Measurements from ENCODE around the gene BPIFB6.

The BPIFB6 gene, protein sequence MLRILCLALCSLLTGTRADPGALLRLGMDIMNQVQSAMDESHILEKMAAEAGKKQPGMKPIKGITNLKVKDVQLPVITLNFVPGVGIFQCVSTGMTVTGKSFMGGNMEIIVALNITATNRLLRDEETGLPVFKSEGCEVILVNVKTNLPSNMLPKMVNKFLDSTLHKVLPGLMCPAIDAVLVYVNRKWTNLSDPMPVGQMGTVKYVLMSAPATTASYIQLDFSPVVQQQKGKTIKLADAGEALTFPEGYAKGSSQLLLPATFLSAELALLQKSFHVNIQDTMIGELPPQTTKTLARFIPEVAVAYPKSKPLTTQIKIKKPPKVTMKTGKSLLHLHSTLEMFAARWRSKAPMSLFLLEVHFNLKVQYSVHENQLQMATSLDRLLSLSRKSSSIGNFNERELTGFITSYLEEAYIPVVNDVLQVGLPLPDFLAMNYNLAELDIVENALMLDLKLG

DNA sequence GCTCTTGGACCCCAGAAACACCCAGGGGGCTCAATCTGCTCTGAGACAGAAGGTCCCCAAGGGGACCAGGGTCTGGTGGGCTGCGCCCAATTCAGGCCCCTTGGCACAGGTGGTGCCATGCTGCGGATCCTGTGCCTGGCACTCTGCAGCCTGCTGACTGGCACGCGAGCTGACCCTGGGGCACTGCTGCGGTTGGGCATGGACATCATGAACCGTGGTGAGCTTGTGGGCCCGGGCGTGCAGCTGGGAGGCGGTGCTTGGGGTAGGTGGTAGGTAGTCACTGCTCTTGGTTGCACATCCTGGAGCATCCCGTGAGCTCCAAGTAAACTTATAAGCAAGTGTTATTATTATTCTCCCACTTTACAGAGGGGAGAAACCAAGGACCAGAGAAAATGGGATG lies at the start of gene BPIFB6:
Gene BPIFB6 (plus strand): TSS at position 118 of the 400 bp plus-strand sequence. CDS start 0 bp downstream, at position 118.
- H3K4me3 ChIP-seq (ENCODE audit: low read depth, low read length), result no peak within 1 kb of the TSS

DNA sequence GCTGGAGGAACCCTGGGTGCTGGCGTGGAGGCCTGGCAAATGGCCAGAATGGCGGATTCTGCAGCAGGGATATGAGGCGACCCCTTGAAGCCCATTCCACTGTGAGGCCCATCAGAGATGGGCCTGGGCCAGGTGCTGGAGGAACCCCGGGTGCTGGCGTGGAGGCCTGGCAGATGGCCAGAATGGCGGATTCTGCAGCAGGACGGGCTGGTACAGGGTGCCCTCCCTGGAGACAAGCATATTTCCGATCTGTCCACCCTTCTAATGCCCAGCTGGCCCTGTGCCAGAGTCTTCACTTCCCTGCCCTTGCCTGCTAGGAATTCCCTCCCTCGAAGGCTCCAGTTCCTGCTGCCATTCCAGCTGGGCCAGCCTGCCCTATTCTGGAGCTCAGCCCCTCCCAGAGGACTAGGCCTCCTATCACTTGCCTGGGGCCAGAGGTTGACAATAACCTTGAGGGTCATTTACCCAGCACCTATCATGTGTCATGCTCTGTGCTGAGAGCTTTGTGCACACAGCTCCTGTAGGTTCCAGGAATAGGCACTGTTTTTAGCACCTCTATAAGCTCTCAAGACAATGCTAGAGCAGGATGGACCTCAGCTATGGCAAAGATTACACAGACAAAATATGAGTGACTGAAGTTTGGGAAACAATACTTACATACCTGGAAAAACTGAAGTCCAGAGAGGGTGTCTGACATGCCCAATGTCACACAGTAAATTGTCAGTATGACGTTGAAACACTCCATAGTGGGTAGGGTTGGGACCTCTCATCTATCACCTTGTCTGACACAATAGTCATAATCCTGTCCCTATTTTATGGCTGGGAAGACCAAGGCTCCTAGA lies 48.6 kb upstream of the BPIFB6 start:
- H3K4me3 ChIP-seq (ENCODE audit: low read depth, low read length), result no peak overlapping the region

DNA sequence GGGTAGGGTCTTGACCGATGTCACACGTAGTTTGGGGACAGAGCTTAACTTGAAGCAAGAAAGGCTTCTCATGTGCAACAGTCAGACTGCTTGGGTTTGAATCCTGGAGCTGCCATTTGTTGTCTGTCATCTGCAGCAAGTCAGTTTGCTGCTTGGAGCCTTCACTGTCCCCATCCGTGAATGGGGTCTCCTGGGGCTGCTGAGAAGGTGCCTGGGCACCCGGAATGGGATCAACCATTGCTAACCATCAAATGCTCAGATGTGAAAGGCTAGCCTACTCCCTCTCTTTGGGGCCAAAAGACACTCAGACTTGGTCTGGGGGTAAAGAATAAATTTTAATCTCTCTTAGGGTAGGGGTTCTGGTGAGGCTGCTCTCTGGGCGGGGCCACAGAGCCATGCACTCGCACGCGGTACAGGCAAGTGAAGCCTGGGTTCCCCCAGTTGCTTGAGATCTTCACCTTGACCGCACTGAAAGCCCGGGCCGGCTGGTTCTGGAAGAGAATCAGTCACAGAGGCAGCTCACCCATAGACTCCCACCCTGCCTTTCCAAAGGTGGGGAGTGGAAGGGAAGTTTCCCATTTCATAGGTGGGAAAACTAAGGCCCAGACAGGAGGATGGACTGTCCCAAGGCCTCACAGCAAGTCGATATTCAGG lies 47.9 kb upstream of the BPIFB6 start:
- no peak overlapping the region for H3K4me3 ChIP-seq (ENCODE audit: low read depth, low read length)

DNA sequence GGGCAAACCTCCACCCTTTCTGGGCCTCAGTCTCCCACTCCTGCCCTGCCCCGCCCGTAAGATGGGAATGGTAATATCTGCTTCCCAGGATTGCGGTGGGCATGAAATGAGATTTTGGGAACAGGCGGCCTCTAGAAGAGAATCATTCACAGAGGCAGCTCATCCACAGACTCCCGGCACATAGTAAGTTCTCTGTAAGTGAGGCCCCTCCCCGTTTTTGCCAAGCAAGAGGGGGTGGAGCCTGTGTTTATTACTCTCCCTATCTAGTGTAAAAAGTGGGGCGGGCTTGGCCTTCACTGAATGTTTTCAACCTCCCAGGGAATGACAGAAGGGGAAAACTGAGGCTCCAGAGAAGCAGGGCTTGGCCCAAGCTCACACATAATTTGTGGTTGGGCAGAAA lies 47.3 kb upstream of the BPIFB6 start:
- H3K4me3 ChIP-seq (ENCODE audit: low read depth, low read length), result no peak overlapping the region

DNA sequence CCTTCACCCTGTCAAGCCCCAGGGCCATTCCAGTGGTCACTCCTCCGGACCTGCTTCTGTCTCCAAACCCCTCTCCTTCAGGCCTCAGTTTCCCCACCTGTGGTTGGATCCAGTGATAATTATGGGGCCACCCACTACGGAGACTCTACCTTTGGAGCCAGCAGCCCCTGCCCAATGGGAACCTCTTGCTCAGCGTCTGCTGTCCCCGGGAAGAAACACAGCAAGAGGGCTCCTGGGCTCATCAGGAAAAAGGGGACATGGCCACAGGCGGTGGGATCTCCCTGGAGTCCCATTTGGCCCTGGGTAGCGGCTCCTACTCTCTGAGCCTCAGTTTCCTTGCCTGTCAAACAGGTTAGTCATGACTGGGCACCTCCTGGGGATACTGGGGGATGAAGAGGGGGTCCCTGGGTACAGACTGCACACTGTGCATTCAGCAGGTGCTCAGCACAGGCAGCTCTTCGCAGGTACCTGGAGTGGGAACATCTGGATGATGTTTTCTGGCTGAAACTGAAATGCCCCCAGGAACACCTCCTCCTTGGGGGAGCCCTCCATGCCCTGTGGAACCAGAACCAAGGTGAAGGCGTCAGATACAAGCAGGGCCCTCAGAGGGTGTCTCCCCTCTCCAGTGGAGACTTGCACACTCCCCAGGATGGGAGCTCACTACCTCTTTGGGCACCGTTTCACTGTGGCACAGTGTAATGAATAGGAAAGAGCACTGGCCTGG lies 46.7 kb upstream of the BPIFB6 start:
- no peak overlapping the region for H3K4me3 ChIP-seq (ENCODE audit: low read depth, low read length)

DNA sequence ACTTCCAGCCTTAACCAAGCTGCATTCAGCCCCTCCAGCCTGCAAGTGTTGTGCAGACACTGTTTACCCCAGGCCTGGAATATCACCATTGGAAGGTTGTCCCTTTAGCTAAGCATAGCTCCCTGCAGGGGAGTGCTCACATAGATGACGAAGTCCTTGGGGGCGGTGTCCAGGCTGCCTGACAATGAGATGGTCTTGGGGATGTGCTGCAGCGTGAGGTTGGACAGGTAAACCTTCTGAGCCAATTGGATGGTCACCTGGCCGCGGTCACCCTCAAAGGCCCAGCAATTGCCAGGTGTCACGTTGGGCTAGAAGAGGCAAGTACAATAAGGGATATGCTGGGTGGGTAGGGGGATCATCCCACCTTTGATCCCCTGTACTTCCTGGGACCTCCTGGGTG lies 45.9 kb upstream of the BPIFB6 start:
- no peak overlapping the region for H3K4me3 ChIP-seq (ENCODE audit: low read depth, low read length)

DNA sequence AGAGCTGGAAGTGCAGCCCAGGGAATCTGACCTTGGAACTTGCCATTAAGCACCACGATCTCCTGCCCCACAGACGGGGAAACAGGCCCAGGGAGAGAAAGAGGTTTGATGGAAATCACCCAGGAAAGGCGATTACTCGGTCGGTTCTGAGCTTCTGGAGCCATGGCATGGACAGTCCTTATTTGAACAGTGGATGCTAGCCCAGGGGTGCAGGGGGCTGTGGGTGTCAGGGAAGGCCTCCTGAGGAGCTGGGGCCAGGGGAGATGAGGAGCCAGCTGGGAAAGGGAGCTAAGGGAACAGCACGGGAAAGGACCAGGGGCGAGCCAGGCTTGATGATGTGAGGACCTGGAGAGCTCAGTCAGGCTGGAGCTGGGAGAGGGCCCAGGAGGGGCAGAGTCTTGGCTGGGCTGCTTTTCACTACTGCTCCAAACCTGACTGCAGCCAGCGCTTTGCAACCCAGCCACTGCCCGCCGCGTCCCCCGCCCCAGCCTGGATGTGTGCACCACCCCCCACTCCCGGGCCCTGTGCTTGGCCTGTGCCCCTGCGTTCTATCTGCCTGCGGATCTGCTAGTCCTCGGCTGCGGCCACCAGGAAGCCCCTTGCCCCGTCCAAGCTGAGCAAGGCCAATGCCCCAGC lies 45.0 kb upstream of the BPIFB6 start:
- H3K4me3 ChIP-seq (ENCODE audit: low read depth, low read length), result no peak overlapping the region

DNA sequence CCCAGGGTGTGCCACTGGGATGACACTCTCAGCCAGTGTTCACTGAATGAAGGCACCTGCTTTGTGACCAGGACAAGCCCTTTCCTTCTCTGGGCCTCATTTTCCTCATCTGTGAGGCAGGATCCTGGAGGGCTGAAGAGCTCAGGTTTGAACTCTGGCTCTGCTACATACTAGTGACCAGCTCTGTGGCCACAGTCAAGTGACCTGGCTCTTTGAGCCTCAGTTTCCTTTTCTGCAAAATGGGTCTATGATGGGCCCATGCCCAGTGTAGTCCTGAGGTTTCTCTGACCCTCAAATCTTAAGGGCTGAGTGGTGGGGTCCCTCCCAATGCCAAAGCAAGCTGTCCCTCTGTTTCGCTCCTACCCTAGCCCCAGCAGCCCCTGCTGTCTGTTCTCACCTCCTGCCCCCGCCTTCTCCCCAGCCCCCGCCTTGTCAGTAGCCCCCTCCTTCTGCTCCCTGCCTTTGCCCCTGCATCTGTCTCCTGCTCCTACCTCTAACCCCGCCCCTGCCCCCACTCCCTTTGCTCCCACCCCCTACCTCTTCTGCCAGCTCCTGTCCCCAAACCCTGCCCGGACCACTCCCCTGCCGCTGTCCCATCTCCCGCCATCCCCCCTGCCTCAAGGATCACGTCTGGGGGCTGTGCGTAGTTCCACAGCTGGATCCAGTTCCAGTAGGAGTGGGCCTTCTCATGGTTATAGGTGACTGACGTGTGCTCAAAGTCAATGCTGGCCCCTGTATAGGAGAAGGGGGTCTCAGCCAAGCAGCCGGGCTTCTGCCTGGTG lies 44.2 kb upstream of the BPIFB6 start:
- no peak overlapping the region for H3K4me3 ChIP-seq (ENCODE audit: low read depth, low read length)

DNA sequence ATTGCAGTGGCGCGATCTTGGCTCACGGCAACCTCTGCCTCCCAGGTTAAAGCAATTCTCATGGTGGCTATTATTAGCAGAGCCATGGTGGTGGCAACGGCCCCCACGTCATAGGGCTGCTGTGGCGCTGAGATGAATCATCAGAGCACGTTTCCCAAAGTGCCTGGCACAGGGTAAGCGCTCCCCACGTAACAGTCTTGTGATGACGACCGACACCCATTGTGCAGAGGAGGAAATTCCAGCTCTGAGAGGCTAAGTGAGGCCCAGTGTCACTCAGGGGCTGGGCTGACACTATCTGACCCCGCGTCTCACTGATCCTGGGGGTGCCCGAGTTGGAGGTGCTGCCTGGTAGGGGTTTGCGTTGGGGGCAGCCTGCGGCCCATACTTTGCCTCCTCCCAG lies 43.4 kb upstream of the BPIFB6 start:
- H3K4me3 ChIP-seq (ENCODE audit: low read depth, low read length), result no peak overlapping the region

DNA sequence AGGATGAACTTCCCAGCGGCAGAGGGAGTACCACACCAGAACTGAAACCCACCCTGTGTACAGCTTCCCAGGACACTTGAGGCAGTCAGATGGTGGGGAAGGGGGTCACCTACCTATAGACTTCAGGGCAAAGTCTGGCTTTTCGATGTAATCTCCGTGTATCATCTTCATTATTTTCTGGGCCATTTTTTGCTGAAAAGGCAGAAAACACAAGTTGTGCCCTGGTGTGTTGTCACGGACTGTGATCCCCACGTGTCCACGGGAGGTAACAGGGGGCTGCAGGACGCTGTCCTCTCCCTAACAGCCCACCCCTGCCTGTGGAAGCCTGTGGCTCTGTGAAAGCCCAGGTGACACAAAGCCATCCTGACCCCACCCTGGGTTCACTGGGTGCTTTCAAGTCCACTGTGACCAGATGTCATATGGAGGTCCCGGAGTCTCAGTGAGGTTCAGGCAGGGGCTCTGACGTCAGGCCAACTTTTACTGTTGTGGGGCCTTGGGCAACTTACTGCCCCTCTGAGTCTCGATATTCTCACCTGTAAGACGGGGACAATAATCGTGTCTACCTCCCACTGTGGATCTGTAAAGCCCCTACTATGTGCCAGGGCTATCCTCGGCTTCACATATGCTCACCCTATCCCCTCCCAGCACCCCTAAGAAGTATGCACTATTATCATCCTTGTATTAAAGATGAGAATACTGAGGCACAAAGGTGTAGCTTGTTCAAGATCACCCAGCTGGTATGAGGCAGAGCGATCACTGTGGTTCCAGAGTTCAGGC lies 41.8 kb upstream of the BPIFB6 start:
- no peak overlapping the region for H3K4me3 ChIP-seq (ENCODE audit: low read depth, low read length)

DNA sequence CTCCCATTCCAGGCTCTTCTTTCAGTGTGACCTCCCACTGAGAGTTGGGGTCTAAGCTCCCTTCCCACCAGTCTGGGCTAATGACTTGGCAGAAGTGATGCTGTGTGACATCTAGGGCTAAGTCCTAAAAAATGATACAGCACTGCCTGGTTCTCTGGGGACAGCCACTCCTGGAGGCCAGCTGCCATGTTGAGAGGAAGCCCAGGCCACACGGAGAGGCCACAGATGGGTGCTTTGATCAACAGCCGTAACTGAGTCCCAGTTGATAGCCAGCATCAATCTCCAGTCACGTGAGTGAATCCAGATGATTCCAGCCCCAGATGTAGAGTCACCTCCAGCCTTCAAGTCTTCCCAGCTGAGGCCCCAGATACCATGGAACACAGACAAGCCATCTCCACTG lies 41.0 kb upstream of the BPIFB6 start:
- H3K4me3 ChIP-seq (ENCODE audit: low read depth, low read length), result no peak overlapping the region

DNA sequence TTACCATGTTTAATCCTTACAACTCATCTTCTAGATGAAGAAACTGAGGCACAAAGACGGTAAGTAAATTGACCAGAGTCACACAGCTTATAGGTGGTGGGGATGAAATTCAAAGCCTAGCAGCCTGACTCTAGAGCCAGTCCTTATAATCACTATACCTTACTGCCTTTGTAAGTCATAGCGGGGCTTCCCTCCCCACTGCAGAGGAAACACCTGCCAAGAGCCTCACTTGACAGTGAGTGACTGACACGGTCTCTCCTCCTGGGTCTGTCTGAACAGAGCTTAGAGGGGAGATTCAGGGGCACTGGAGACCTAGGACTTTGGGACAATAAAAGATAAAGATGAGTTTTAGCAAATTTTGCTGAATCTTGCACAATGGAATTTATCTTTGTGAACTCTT lies 40.1 kb upstream of the BPIFB6 start:
- no peak overlapping the region for H3K4me3 ChIP-seq (ENCODE audit: low read depth, low read length)

DNA sequence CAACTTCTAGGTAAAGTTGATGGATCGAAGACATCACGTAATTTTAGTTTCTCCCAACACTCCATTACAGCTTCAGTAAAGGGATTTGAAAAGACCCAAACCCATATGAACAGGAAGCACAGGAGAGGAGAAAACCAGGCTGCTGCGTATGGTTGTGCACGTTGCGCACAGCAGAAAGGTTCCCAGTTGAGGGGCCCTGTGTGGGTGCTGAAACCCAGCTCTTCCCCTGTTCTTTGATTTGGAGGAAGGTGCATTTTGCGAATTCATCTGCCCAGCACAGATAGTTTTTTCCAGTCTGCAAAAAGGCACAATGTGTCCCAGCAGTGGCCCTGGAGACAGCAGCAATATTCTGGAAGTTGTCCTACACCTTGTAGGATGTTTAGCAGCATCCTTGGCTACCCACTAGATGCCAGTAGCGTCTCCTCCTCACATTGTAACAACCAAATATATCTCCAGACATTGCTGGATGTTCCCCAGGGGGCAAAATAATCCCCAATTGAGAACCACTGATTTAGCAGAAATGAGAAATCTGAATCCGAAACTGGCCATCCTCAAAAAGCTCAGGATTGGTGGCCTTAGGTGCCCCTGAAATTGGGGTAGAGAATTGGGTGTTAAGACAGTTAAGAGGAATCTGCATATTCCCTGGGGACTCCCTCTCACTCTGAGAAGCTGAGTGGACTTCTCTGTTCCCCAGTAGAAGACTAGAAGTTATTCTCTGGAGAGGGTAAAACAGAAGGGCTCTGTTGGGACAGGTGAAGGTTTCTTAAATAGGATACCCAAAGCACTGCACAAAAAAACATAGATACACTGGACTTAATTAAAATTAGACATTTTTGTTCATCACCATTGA lies 39.4 kb upstream of the BPIFB6 start:
- H3K4me3 ChIP-seq (ENCODE audit: low read depth, low read length), result no peak overlapping the region

DNA sequence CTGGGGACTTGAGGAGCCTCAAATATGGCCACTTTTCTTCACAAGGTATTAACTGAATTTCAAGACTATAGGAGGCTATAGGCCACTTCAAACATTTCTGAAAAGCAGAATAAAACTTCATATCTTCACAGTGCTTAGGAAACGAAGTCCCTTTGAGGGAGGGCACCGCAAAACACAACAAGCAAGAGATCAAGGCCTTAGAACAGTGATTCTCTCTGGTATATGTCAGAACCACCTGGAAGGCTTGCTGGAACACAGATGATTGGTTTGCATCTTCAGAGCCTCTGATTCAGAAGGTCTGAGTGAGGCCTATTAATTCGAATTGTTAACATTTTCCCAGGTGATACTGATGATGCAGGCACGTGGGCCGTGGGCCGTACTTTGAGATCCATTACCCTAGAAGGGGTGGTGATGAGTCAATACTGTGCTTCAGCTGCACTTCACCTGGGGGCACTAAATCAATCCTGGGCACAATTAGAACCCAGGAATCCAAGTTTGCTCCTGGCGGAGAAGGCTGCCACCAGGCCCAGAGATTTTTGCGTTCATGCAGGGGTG lies 37.9 kb upstream of the BPIFB6 start:
- H3K4me3 ChIP-seq (ENCODE audit: low read depth, low read length), result no peak overlapping the region

DNA sequence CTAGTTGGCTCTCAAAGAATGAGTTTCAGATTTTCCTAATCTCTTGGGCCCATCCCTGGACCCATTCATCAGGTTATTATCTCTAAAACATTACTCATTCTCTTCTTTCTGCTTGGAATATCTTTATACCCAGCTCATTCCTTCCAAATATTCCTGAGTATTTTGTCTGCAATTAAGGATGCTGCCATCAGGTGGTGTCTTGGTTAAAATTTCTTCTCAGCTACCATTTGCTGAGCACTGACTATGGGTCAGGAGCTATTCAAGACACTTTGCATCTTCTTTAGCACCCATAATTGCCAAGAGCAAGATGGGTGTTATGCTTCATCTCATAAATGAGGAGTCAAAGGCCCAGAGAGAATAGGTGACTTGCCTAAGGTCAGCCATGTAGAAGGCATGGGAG lies 35.6 kb upstream of the BPIFB6 start:
- H3K4me3 ChIP-seq (ENCODE audit: low read depth, low read length), result no peak overlapping the region

DNA sequence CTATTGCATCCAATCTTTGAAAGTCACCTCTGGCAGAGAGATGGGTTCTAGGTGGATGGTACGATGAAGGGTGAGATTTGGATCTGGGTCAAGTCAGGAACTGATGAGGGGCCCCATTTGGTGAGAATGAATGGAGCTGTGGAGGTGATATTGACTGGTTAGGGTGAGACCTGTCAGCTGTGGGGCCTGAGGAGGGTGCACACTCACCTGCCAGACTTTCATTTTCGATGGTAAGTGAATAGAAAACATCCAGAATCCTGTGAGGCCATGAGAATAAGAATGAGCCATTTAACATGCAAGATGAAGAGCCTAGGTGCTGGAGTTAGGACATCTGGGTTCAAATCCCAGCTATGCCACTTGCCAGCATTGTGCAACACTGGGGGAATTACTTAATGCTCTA lies 34.0 kb upstream of the BPIFB6 start:
- H3K4me3 ChIP-seq (ENCODE audit: low read depth, low read length), result no peak overlapping the region

DNA sequence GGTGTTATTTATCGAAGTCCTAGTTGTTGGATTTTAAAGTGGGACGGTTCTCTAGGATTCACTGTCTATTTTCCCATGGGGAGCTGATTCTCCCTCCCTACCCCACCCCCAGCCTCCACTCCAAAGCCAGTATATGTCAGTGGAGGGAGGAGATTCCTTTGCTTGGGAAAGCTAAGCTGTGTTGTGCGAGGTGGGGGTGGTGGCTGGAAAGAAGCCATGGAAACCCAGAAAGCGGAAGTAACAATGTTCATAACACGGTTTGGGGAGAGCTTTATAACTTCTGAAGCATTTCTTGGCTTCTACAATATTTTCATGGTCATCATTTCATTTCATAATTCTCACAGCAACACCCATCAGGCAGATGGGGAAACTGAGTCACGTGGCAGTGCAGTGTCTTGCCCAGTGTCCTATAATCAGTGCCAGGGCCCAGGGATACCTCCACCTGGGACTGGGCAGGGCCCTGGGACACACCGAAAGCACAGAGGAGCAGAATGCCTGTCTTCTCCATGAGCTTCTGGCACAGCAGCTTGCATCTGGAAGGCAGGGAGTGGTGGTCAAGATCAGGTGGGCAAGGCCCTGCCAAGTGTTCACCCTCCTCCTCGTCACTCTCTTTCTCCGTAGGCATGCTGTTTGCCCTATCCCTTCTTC lies 31.7 kb upstream of the BPIFB6 start:
- no peak overlapping the region for H3K4me3 ChIP-seq (ENCODE audit: low read depth, low read length)
